ENCODE measurements around the gene ZFP36L2. TPM values are rescaled to one million over a fixed set of nuclear protein-coding genes. Genes with fewer than 3 reads are reported as not detected.

The ZFP36L2 gene
- total and polyA plus RNA-seq, 9 of the 15 experiments (the other 6 are each of a cell fraction or from before 2014, with no cell fraction given) = 4.1 to 60.6 (median 20.3) TPM

DNA sequence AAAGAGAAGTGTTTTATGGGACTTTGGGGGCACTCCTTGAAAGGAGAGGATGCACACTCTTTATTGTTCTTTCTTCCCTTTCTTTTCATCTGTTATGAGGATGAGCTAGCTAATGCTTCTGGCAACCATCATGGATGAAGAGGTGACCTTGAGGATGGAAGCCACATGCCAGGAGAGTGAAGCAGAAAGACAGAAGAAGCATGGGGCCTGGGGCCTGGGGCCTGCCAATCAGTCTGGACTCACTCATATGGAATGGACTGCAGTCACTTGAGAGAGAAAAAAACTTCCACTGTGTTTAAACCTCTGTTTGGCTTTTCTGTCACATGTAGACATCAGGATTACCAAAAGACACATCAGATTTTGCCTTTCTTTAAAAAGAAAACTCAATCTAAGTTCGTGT is 35.8 kb upstream of the ZFP36L2 start (continued):
- no peak for TF ChIP-seq ZHX1 (conservative IDR thresholded peaks at IDR 0.05; ENCODE audit: low read length)
- no peak for TF ChIP-seq TARDBP (IDR thresholded peaks at IDR 0.05)
- TF ChIP-seq EHMT2 (IDR thresholded peaks at IDR 0.05) = no peak
- no peak for TF ChIP-seq ELF4 (CRISPR knock-in tag; IDR thresholded peaks at IDR 0.05)

GRCh38 chr2:43259512-43259911 is 33.1 kb upstream of the ZFP36L2 start:
- no peaks in the 10 kb centered on the region for H4K20me1 ChIP-seq (replicated peaks; ENCODE audit: control insufficient read depth, insufficient read depth, low read length)
- no peak overlapping the region for H3K4me3 ChIP-seq
- intact Hi-C loops (cut with micrococcal nuclease) = no loop called here
- FAIRE-seq (no peak), ATAC-seq (no peak), DNase-seq (ENCODE audit: extremely low read depth in 1 of 4, low spot score in 3 of 4) (no peak)
- no peaks in the 10 kb centered on the region for H3K9me3 ChIP-seq (replicated peaks; ENCODE audit: control insufficient read depth, insufficient read depth, low read depth, low read length)
- in situ Hi-C loops (cut with MboI) = no loop called here
- no TSS peak for BruUV-seq (replicated peaks)
- peaks cover 9% of the 10 kb centered on the region; the same call in 1 of the 3 replicates for H3K36me3 ChIP-seq (ENCODE audit: control insufficient read depth, insufficient read depth, low read length)
- H3K4me2 ChIP-seq (ENCODE audit: insufficient read depth, low read length) = no peak overlapping the region
- no peak overlapping the region for H2AFZ ChIP-seq (ENCODE audit: low read depth, low read length)
- H3K4me1 ChIP-seq (replicated peaks in 1 of 2; ENCODE audit: control insufficient read depth in 2 of 2, insufficient read depth in 2 of 2, low read length in 2 of 2) = no peaks in the 10 kb centered on the region
- H3K27me3 ChIP-seq (ENCODE audit: control insufficient read depth in 2 of 2, insufficient read depth in 2 of 2, low read length in 2 of 2) = no peaks in the 10 kb centered on the region
- CTCF ChIA-PET (ENCODE audit: low intra/inter-chr PET ratio) = no interaction called here
- POLR2A ChIA-PET = no interaction called here
- no peak overlapping the region for H3K27ac ChIP-seq (ENCODE audit: extremely low read depth, low read depth, low read length)
- H3K9me1 ChIP-seq (ENCODE audit: control insufficient read depth, insufficient read depth, low read length) = no peaks in the 10 kb centered on the region
- H3K9ac ChIP-seq (ENCODE audit: insufficient read depth in 1 of 2, low read depth in 2 of 2, low read length in 2 of 2) = no peak overlapping the region
- WGBS (ENCODE audit: insufficient coverage, low coverage, missing lambda C conversion rate) = 100% methylated on average over 1 of the region's 1 CpG
- H3K79me2 ChIP-seq (ENCODE audit: control insufficient read depth, insufficient read depth, low read length) = no peaks in the 10 kb centered on the region
- TF ChIP-seq SIX5 (IDR thresholded peaks at IDR 0.05; ENCODE audit: borderline replicate concordance in 1 of 2, insufficient read depth in 1 of 2, low read depth in 1 of 2, low read length in 2 of 2) (no peak), DPF2 (IDR thresholded peaks at IDR 0.05) (no peak), NFATC3 (IDR thresholded peaks at IDR 0.05) (no peak), SIRT6 (IDR thresholded peaks at IDR 0.05; ENCODE audit: low read depth, low read length) (no peak), TCFL5 (CRISPR knock-in tag; conservative IDR thresholded peaks at IDR 0.05) (no peak), FOXA3 (CRISPR knock-in tag; conservative IDR thresholded peaks at IDR 0.05 in 1 of 2, IDR thresholded peaks at IDR 0.05 in 1 of 2) (no peak), ZNF146 (CRISPR knock-in tag; IDR thresholded peaks at IDR 0.05; ENCODE audit: unreplicated experiment) (no peak), MAFG (tag; conservative IDR thresholded peaks at IDR 0.05) (no peak), SRSF3 (IDR thresholded peaks at IDR 0.05; ENCODE audit: insufficient read depth, low read length) (no peak)
- TF ChIP-seq, protein P1, sequence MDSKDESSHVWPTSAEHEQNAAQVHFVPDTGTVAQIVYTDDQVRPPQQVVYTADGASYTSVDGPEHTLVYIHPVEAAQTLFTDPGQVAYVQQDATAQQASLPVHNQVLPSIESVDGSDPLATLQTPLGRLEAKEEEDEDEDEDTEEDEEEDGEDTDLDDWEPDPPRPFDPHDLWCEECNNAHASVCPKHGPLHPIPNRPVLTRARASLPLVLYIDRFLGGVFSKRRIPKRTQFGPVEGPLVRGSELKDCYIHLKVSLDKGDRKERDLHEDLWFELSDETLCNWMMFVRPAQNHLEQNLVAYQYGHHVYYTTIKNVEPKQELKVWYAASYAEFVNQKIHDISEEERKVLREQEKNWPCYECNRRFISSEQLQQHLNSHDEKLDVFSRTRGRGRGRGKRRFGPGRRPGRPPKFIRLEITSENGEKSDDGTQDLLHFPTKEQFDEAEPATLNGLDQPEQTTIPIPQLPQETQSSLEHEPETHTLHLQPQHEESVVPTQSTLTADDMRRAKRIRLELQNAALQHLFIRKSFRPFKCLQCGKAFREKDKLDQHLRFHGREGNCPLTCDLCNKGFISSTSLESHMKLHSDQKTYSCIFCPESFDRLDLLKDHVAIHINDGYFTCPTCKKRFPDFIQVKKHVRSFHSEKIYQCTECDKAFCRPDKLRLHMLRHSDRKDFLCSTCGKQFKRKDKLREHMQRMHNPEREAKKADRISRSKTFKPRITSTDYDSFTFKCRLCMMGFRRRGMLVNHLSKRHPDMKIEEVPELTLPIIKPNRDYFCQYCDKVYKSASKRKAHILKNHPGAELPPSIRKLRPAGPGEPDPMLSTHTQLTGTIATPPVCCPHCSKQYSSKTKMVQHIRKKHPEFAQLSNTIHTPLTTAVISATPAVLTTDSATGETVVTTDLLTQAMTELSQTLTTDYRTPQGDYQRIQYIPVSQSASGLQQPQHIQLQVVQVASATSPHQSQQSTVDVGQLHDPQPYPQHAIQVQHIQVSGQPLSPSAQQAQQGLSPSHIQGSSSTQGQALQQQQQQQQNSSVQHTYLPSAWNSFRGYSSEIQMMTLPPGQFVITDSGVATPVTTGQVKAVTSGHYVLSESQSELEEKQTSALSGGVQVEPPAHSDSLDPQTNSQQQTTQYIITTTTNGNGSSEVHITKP (IDR thresholded peaks at IDR 0.05; ENCODE audit: partially characterized antibody) = no peak

All from K562 (cell line).